GM19238 (cell line): ENCODE measurements around the gene WBP2NL.
"Not testable (repeated sequence)": the region's sequence is repeated elsewhere in the genome, so short reads cannot be mapped to it uniquely, and the experiment has no call there.

Experiments
- DNase-seq: peaks from one replicate; pipeline ENCODE4 v3.0.0; 2011; ENCODE audit warnings: low spot score; ENCODE audit not compliant: insufficient read length

WBP2NL gene

GRCh38 chr22:41998361-41999261, at the start of gene WBP2NL:
WBP2NL (plus strand) TSS chr22:41998788; CDS start chr22:41998819, 31 bp downstream.
- DNase-seq, result peak; percentile 76

- not testable (repeated sequence) for DNase-seq
Observed at GRCh38 chr22:41948928-41949296, 49.7 kb upstream of the WBP2NL start.

- no peak for DNase-seq
Observed at GRCh38 chr22:41949297-41949965, 49.2 kb upstream of the WBP2NL start.

- no peak for DNase-seq
Observed at GRCh38 chr22:41951898-41952474, 46.6 kb upstream of the WBP2NL start, which contains the start of gene SMIM45. SMIM45 (plus strand) TSS chr22:41952150.

- DNase-seq, result no peak
Observed at GRCh38 chr22:41952713-41953112, 45.9 kb upstream of the WBP2NL start.

GRCh38 chr22:41957941-41958556, 40.5 kb upstream of the WBP2NL start:
- no peak for DNase-seq

GRCh38 chr22:41963453-41964111, 35.0 kb upstream of the WBP2NL start:
- DNase-seq, result no peak

- no peak for DNase-seq
Observed at GRCh38 chr22:41964112-41964491, 34.5 kb upstream of the WBP2NL start.

GRCh38 chr22:41966225-41966606, 32.4 kb upstream of the WBP2NL start:
- no peak for DNase-seq

GRCh38 chr22:41966607-41967240, 31.9 kb upstream of the WBP2NL start:
- DNase-seq, result peak; percentile 51

- DNase-seq, result no peak
Observed at GRCh38 chr22:41968601-41969000, 30.0 kb upstream of the WBP2NL start.

GRCh38 chr22:41969110-41969646, 29.4 kb upstream of the WBP2NL start, which contains the start of gene SEPTIN3:
SEPTIN3 (plus strand) TSS chr22:41969443; CDS start chr22:41971493, 2,050 bp downstream.
- no peak for DNase-seq

- DNase-seq, result no peak
Observed at GRCh38 chr22:41970601-41971000, 28.0 kb upstream of the WBP2NL start.

- DNase-seq, result no peak
Observed at GRCh38 chr22:41971431-41971830, 27.2 kb upstream of the WBP2NL start.

GRCh38 chr22:41974691-41975290, 23.8 kb upstream of the WBP2NL start:
- no peak for DNase-seq

GRCh38 chr22:41975299-41976069, 23.1 kb upstream of the WBP2NL start:
- no peak for DNase-seq

GRCh38 chr22:41976070-41976901, 22.3 kb upstream of the WBP2NL start:
- DNase-seq, result peak; percentile 55

GRCh38 chr22:41976961-41977566, 21.5 kb upstream of the WBP2NL start:
- DNase-seq, result no peak
